T-cell (primary cell): ENCODE data around the gene OR2W1. TPM values are rescaled to one million over a fixed set of nuclear protein-coding genes. Genes with fewer than 3 reads are reported as not detected.

Experiments
- total RNA-seq, 35 experiments: library from RNA in 6 of 35; stranded (reverse) in 6 of 35; fragments of 120-200 nt in 1 of 35; gene quantifications; one replicate each; pipeline versions ENCODE4 v1.2.1 to v1.2.4 and lab custom pipeline; 2013 to 2026

OR2W1 gene
- total RNA-seq, 5 donors from 2014 or later (not counting 1 experiment from before 2014, with no cell fraction given) = not detected

Other genes starting within 250 kb of the OR2W1 start
- gene TRIM27, start 121.2 kb downstream of the OR2W1 start, total RNA-seq = 10 to 100 TPM; 27.2 to 91.7 (median 86.9) TPM
- gene ZNF311, start 39.9 kb downstream of the OR2W1 start, total RNA-seq = under 1 TPM; 0.22 to 0.61 (median 0.30) TPM
- gene OR2B3, start 42.1 kb upstream of the OR2W1 start, total RNA-seq = not detected
- not detected for gene OR2J1, start 54.3 kb upstream of the OR2W1 start, total RNA-seq
- under 1 TPM in 1 of 5 donors, not detected in 4; 0.09 TPM for gene OR2J3, start 62.9 kb upstream of the OR2W1 start, total RNA-seq
- gene OR2J2, start 125.7 kb upstream of the OR2W1 start, total RNA-seq = not detected